NT2/D1 (cell line): Measurements from ENCODE around the gene NFASC.

Experiments
- SUZ12 ChIP-seq: IDR thresholded peaks from 2 replicates; pipeline ENCODE4 v1.6.1; 2011; ENCODE audit not compliant: insufficient read length, insufficient read depth; ENCODE audit errors: extremely low read depth
- YY1 ChIP-seq: IDR thresholded peaks from 2 replicates; pipeline ENCODE4 v1.6.1; 2011; ENCODE audit not compliant: insufficient read length, insufficient read depth
- ZNF274 ChIP-seq: IDR thresholded peaks from 2 replicates; pipeline ENCODE4 v1.6.1; 2011; ENCODE audit warnings: mild to moderate bottlenecking, low read depth, low read length

DNA sequence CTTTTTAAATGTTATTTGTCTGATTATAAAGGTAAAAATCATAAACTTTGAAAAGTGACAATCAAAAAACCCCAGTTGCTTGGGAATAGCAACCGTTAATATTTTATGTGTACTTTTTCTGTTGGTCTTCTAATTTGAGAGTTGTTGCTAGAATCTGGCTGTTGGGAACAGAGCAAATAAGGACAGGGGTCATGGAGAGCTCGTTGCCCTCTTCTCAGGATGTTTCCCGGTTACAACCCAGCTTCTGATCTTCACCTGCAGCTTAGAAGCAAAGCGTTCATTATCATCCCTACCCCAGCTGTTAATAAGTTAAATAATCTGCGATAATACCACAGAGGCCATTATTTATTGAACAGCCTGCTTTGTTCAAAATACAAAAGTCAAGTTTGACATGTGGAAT is 22.1 kb upstream of the NFASC start:
- TF ChIP-seq YY1, result no peak
- no peak for TF ChIP-seq SUZ12
- no peak for TF ChIP-seq ZNF274
